ENCODE results near the gene SHISA8.

SHISA8 gene

DNA sequence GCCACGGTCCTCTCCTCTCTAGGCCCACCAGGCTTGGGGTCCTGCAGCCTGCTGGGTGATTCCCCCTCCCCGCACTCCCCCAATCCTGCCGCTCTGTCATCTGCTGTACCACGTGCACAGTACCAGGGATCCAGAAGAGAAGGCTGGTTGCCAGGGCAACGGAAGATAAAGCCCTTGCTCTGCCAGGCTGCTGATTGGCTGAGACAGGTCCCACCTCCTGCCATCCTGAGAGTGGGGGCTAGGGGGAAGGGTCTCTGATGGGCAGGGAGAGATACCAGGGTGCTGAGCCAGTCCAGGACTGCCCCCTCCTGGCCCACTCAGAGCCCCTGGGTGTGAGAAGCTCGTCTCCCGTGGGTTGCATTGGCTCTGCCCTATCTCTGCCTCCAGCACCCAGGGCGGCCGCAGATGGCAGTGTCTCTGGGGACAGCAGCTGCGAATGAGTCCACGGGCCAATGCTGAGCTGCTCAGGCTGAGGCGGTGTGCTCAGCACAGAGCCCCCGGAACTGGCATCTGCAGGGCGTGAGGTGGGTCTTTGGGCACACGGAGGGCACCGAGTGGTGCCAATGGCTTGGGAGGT, 37.1 kb upstream of the SHISA8 start, which contains the start of gene SMIM45:
Gene SMIM45, plus strand, starts transcription at position 253 of the 577 bp plus-strand sequence.
- TF ChIP-seq SIN3A (IDR thresholded peaks at IDR 0.05; ENCODE audit: borderline replicate concordance, insufficient read depth, low read length) (no peak), POLR2AphosphoS5 (IDR thresholded peaks at IDR 0.05; ENCODE audit: low read depth, low read length) (no peak), TAF1 (IDR thresholded peaks at IDR 0.05; ENCODE audit: borderline replicate concordance, insufficient read depth, low read length) (no peak), FOXP2 (optimal IDR thresholded peaks at IDR 0.05; ENCODE audit: borderline replicate concordance, extremely low read depth, extremely low read length, insufficient read depth) (no peak)
- TF ChIP-seq, protein P1, sequence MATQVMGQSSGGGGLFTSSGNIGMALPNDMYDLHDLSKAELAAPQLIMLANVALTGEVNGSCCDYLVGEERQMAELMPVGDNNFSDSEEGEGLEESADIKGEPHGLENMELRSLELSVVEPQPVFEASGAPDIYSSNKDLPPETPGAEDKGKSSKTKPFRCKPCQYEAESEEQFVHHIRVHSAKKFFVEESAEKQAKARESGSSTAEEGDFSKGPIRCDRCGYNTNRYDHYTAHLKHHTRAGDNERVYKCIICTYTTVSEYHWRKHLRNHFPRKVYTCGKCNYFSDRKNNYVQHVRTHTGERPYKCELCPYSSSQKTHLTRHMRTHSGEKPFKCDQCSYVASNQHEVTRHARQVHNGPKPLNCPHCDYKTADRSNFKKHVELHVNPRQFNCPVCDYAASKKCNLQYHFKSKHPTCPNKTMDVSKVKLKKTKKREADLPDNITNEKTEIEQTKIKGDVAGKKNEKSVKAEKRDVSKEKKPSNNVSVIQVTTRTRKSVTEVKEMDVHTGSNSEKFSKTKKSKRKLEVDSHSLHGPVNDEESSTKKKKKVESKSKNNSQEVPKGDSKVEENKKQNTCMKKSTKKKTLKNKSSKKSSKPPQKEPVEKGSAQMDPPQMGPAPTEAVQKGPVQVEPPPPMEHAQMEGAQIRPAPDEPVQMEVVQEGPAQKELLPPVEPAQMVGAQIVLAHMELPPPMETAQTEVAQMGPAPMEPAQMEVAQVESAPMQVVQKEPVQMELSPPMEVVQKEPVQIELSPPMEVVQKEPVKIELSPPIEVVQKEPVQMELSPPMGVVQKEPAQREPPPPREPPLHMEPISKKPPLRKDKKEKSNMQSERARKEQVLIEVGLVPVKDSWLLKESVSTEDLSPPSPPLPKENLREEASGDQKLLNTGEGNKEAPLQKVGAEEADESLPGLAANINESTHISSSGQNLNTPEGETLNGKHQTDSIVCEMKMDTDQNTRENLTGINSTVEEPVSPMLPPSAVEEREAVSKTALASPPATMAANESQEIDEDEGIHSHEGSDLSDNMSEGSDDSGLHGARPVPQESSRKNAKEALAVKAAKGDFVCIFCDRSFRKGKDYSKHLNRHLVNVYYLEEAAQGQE (IDR thresholded peaks at IDR 0.05; ENCODE audit: insufficient read depth in 1 of 2, low read depth in 2 of 2, low read length in 2 of 2), result no peak

DNA sequence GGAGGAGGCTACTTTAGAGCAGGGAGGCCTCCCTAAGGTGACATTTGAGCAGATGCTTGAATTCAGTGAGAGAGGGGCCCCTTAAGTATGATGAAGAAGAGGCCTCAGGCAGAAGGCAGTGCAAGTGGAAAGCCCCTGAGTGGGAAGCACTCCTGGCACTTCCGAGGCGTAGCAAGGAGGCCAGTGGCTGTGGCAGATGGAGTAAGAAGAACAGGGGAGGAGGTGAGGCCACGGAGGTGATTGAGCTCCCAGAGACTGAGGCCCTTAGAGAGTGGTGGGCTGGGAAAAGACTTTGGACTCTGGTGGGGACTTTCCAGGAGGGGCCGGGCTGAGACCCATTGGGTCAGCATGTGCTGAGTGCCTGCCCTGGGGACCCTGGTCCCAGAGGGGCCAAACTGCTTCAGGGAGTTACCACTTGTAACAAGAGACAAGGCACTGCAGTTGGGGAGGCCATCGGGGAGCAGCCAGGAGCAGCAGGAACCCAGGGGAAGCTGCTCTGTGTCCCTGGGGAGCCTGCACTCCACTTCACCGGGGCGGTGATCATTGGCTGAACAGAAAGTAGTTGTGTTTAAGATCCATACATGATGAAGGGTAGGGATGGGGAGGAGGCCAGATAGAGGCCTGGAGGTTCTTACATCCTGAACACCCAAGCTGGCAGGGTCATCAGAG, 34.6 kb upstream of the SHISA8 start:
- TF ChIP-seq, protein P1 (IDR thresholded peaks at IDR 0.05; ENCODE audit: insufficient read depth in 1 of 2, low read depth in 2 of 2, low read length in 2 of 2), result no peak
- TF ChIP-seq POLR2AphosphoS5 (IDR thresholded peaks at IDR 0.05; ENCODE audit: low read depth, low read length) (no peak), TAF1 (IDR thresholded peaks at IDR 0.05; ENCODE audit: borderline replicate concordance, insufficient read depth, low read length) (no peak), SIN3A (IDR thresholded peaks at IDR 0.05; ENCODE audit: borderline replicate concordance, insufficient read depth, low read length) (no peak), FOXP2 (optimal IDR thresholded peaks at IDR 0.05; ENCODE audit: borderline replicate concordance, extremely low read depth, extremely low read length, insufficient read depth) (no peak)

DNA sequence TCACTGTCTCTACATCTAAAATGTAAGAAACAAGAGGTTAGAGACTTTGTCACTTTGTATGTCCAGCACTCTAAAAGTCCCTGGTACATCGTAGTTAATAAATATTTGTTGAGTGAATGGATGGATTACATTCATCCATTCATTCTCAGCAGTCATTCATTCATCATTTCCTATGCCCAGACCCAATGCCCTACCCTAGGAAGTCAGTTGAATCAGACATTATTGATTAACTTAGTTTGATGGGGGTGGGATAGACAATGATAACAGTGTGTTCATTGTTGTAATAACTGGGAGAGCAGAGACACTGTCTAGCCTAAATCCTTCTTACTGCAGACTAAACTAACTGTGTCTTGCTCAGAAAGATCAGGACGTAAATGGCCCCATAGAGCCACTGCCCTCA, 33.3 kb upstream of the SHISA8 start:
- TF ChIP-seq FOXP2 (optimal IDR thresholded peaks at IDR 0.05; ENCODE audit: borderline replicate concordance, extremely low read depth, extremely low read length, insufficient read depth) (no peak), TAF1 (IDR thresholded peaks at IDR 0.05; ENCODE audit: borderline replicate concordance, insufficient read depth, low read length) (no peak), SIN3A (IDR thresholded peaks at IDR 0.05; ENCODE audit: borderline replicate concordance, insufficient read depth, low read length) (no peak), POLR2AphosphoS5 (IDR thresholded peaks at IDR 0.05; ENCODE audit: low read depth, low read length) (no peak)
- TF ChIP-seq, protein P1 (IDR thresholded peaks at IDR 0.05; ENCODE audit: insufficient read depth in 1 of 2, low read depth in 2 of 2, low read length in 2 of 2), result no peak

DNA sequence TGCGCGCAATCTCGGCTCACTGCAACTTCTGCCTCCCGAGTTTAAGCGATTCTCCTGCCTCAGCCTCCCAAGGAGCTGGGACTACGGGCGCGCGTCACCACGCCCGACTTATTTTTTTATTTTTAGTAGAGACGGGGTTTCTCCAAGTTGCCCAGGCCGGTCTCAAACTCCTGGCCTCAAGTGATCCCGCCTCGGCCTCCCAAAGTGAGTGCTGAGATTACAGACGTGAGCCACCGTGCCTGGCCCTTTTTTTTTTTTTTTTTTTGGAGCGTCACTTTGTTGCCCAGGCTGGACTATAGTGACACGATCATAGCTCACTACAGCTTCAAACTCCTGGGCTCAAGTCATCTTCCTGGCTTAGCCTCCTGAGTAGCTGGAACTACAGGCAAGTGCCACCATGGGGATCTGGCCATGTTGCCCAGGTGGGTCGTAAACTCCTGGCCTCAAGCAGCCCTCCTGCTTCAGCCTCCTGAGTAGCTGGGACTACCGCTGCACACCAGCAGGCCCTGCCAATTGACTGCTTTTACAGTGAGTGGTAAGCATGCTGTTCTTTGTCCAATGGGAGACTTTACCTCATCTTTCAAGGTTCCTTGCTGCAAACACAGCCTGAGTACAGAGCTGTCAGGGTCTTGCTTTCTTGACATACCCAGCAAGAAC, 32.7 kb upstream of the SHISA8 start:
- TF ChIP-seq TAF1 (IDR thresholded peaks at IDR 0.05; ENCODE audit: borderline replicate concordance, insufficient read depth, low read length), result no peak
- no peak for TF ChIP-seq SIN3A (IDR thresholded peaks at IDR 0.05; ENCODE audit: borderline replicate concordance, insufficient read depth, low read length)
- no peak for TF ChIP-seq FOXP2 (optimal IDR thresholded peaks at IDR 0.05; ENCODE audit: borderline replicate concordance, extremely low read depth, extremely low read length, insufficient read depth)
- TF ChIP-seq POLR2AphosphoS5 (IDR thresholded peaks at IDR 0.05; ENCODE audit: low read depth, low read length), result no peak
- TF ChIP-seq, protein P1 (IDR thresholded peaks at IDR 0.05; ENCODE audit: insufficient read depth in 1 of 2, low read depth in 2 of 2, low read length in 2 of 2), result no peak

Measured in PFSK-1 (cell line).